Activated naive CD4-positive, alpha-beta T cell treated with anti-CD3 and anti-CD28 coated beads, Interleukin-2, amount 50 U/mL, for 24 hours (primary cell): Measurements from ENCODE around the gene PKHD1.
A peak's percentile ranks its signal among the peaks of the same experiment; 100 is the strongest.

Experiments used
- H3K27ac Mint-ChIP-seq: one replicate; pipeline ENCODE4 v1.8.0; 2021; ENCODE audit warnings: mild to moderate bottlenecking, mixed read lengths
- H3K27me3 Mint-ChIP-seq: one replicate; pipeline ENCODE4 v1.8.0; 2021; ENCODE audit warnings: mixed read lengths
- H3K36me3 Mint-ChIP-seq: one replicate; pipeline ENCODE4 v1.8.0; 2021; ENCODE audit warnings: mixed read lengths
- H3K4me1 Mint-ChIP-seq: one replicate; pipeline ENCODE4 v1.8.0; 2021; ENCODE audit warnings: mixed read lengths
- H3K4me3 Mint-ChIP-seq: one replicate; pipeline ENCODE4 v1.8.0; 2021; ENCODE audit warnings: mild to moderate bottlenecking, mixed read lengths
- H3K9me3 Mint-ChIP-seq: one replicate; pipeline ENCODE4 v1.8.0; 2021; ENCODE audit warnings: mixed read lengths

The PKHD1 gene

DNA sequence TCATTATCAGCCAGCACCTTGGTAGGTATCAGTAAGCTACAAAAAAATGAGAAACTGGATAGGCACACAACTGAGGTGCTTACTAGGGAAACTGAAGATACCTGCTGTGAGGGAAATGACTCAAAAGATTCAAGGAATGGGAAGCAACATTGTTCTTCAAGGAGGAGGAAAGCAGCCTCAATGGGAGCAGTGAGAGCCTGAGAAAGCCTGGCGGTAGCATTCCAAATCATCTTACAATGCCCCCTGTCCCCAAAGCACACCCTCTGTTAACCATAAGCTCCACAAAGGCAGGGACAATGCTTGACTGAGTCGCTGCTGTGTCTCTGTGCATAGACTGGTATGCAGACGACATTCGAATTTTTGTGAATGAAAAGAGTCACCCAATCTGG is 10.6 kb downstream of the PKHD1 start:
- Mint-ChIP-seq H3K4me1 (no peaks in the 10 kb centered on the region), H3K9me3 (no peaks in the 10 kb centered on the region), H3K27ac (no peak overlapping the region), H3K27me3 (peaks cover 22% of the 10 kb centered on the region), H3K4me3 (no peak overlapping the region), H3K36me3 (no peaks in the 10 kb centered on the region)

DNA sequence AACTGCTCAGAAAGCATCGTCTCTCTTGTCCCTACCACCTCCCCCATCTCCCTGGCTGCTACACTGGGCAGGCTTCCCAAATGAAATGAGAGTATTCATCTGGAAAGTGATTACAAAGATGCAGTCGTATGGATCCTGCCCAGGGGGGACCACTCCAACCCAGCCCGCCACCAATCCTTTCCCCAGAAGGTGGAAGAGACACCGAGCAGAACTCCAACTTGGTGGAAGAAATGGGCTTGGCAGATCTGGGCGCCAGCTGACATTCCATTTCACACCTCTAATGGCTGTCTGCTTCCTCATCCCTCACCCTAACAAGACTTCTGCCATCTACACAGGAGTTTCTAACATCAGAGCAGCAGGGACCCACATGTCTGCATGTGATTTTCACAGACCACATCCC is 12.7 kb downstream of the PKHD1 start:
- Mint-ChIP-seq H3K4me3 (no peak overlapping the region), H3K27me3 (peaks cover 22% of the 10 kb centered on the region), H3K27ac (no peak overlapping the region), H3K36me3 (no peaks in the 10 kb centered on the region), H3K9me3 (no peaks in the 10 kb centered on the region), H3K4me1 (no peaks in the 10 kb centered on the region)

DNA sequence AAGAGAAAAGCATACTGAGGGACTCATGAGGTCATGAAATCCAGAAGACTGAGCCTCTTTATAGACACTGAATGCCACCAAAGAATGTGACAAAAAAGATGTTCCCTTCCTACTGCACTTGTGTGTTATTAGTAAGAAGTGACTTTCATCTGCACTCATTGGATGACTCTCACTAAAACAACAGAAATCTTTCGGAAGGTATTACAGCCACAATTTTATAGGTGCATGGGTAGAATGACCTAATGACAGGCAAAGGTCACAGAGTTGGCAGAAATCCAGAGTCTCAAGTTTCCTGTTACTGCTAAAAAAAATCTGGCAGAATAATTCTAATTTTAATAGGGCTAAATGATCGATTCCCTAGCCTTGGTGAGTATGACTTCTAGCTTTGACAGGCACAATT is 13.3 kb downstream of the PKHD1 start:
- no peaks in the 10 kb centered on the region for H3K4me1 Mint-ChIP-seq
- H3K27me3 Mint-ChIP-seq, result peaks cover 22% of the 10 kb centered on the region
- no peaks in the 10 kb centered on the region for H3K9me3 Mint-ChIP-seq
- no peak overlapping the region for H3K4me3 Mint-ChIP-seq
- H3K27ac Mint-ChIP-seq, result no peak overlapping the region
- no peaks in the 10 kb centered on the region for H3K36me3 Mint-ChIP-seq

DNA sequence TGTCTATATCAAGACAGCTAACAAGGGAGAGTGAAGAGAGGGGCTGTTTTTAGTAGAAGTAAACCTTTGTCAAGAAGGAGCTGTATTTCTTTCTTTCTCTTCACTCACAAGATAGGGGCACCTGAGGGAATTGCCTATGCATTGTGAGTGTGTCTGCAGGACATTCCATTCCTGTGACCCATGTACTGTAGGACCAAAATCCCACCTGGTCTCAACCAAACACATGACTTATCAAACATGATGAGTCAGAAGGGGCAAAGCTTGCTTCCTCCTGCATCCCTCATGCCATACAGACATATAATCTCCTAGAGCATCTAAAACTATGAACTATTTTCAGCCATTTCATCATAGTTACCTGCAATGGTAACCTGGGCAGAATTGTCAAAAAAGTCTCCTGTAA is 21.8 kb downstream of the PKHD1 start:
- peaks cover 12% of the 10 kb centered on the region for H3K4me1 Mint-ChIP-seq
- H3K36me3 Mint-ChIP-seq, result no peaks in the 10 kb centered on the region
- no peak overlapping the region for H3K27ac Mint-ChIP-seq
- H3K9me3 Mint-ChIP-seq, result no peaks in the 10 kb centered on the region
- H3K27me3 Mint-ChIP-seq, result no peaks in the 10 kb centered on the region
- no peak overlapping the region for H3K4me3 Mint-ChIP-seq

DNA sequence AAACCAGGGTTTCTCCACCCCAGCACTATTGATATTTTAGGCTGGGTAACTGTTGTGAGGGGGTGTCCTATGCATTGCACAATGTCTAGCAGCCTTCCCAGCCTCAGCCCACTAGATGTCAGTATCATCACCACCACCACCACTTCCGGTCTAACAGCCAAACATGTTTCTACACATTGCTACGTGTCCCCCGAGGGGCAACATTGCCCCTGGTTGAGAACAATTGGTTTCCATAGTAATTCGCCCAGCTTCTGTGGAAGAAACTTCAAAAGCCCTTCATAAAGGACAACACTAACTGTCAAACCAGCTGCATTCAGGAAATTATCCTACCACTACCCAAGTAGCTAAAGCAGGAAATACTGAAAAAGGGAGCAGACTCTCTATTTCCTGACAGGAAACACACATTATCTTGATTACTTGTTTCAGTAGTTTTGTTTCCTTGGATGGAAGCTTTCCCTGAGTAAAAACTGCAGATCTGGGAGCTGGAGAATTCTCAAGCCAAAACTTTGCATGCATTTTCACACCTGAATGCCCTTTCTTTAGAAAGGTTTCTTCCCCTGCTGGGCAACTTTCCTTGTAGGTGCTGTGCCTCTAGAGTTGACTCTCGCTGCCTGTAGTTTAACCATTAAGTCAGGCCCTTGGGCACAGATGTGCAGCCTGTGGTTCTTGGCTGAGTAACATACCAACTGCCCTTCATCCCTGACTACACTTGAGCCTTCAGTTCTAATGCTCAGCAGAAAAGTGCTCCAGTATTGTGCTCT is 23.6 kb downstream of the PKHD1 start:
- H3K4me1 Mint-ChIP-seq, result peaks cover 12% of the 10 kb centered on the region
- H3K9me3 Mint-ChIP-seq, result no peaks in the 10 kb centered on the region
- H3K27me3 Mint-ChIP-seq, result no peaks in the 10 kb centered on the region
- H3K4me3 Mint-ChIP-seq, result peak overlapping the region; percentile 79
- H3K36me3 Mint-ChIP-seq, result no peaks in the 10 kb centered on the region
- peak overlapping the region; percentile 79 for H3K27ac Mint-ChIP-seq

DNA sequence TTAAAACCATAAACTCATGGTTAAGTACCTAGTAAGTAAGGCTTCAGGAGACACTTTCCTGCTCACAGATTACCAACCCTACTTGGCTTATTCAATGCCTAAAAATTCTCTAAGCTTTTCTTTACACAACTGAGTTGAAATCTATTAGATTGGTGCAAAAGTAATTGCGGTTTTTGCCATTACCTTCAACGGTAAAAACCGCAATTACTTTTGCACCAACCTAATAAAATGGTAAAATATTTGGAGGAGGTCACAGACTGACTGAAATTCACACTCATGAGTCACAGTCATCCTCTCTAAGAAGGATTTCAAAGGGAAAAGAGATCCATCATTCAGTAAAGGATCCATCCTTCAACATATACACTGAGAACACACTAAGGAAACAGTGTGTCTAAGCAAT is 25.9 kb downstream of the PKHD1 start:
- no peaks in the 10 kb centered on the region for H3K36me3 Mint-ChIP-seq
- no peaks in the 10 kb centered on the region for H3K9me3 Mint-ChIP-seq
- H3K4me3 Mint-ChIP-seq, result no peak overlapping the region
- H3K27ac Mint-ChIP-seq, result no peak overlapping the region
- peaks cover 12% of the 10 kb centered on the region for H3K4me1 Mint-ChIP-seq
- H3K27me3 Mint-ChIP-seq, result peaks cover 2% of the 10 kb centered on the region

DNA sequence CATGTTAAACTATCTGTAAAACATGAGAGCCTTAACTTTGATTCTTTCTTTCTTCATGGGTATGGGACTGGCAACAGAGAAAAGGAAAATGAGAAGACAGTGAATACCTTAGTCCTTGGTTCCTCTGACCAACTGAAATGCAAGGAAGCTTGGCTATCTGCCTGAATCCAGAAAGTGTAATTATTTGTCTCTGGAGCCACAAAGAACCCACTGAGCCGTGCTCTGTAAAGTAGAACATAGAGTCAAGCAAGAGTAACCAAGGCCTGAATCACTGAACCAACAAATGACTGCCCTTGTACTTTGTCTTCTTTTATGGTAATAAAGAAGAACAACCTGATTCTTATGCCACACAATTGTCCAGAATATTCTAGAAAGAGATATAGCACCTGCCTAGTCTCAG is 27.6 kb downstream of the PKHD1 start:
- H3K4me3 Mint-ChIP-seq, result no peak overlapping the region
- H3K4me1 Mint-ChIP-seq, result peaks cover 12% of the 10 kb centered on the region
- H3K27me3 Mint-ChIP-seq, result peaks cover 5% of the 10 kb centered on the region
- H3K27ac Mint-ChIP-seq, result no peak overlapping the region
- no peaks in the 10 kb centered on the region for H3K36me3 Mint-ChIP-seq
- no peaks in the 10 kb centered on the region for H3K9me3 Mint-ChIP-seq

DNA sequence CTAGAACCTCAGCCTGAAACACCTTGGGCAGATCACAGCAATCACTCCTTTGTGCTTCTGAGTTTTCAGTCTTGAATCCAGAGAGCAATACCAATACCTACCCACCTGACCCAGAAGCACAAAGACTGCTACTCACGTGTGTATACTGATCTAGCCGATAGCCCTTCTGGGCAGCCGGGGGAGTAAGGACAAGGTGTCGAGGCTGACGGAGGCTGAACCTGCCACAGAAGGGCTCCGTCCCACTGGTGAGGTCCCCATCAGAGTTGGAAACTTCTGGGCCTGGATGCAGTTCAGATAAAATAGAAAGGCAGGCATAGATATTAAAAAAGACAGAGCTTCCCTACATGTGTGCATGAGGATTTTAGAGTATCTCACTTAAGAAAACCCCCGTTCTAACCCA is 32.0 kb downstream of the PKHD1 start:
- H3K4me3 Mint-ChIP-seq, result no peak overlapping the region
- H3K27ac Mint-ChIP-seq, result no peak overlapping the region
- no peaks in the 10 kb centered on the region for H3K36me3 Mint-ChIP-seq
- H3K4me1 Mint-ChIP-seq, result no peaks in the 10 kb centered on the region
- peaks cover 10% of the 10 kb centered on the region for H3K27me3 Mint-ChIP-seq
- H3K9me3 Mint-ChIP-seq, result no peaks in the 10 kb centered on the region

DNA sequence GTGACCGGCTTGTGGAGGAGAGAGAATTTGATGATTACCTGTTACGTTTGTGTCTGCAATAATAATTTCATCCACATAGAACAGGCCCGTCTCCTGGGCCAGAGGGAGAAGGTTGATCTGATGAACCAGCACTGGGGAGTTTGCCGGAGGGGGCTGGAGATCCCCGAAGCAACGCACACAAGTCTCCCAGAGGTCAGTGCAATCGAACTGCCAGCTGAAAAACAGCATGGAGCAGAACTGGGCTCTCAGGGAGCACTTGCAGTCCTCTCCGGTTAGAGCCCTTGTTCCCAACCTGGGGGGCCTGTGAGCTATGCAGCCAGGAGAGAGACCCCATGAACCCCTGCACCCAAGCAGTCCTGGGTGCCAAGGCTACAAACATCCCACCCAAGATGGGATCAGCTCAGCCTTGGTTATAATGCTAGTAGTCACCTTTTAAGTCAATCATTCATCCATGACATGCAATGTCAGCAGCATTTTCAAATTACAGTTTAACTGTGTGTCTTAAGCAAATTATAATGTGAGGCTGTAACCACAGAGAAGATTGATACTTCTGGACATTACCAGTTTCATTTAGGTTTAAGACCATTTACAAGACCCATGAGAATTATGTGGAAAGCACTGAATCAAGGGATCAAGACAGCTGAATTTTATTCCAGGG is 34.2 kb downstream of the PKHD1 start:
- peaks cover 15% of the 10 kb centered on the region for H3K27me3 Mint-ChIP-seq
- H3K36me3 Mint-ChIP-seq, result no peaks in the 10 kb centered on the region
- no peak overlapping the region for H3K27ac Mint-ChIP-seq
- no peaks in the 10 kb centered on the region for H3K9me3 Mint-ChIP-seq
- no peaks in the 10 kb centered on the region for H3K4me1 Mint-ChIP-seq
- no peak overlapping the region for H3K4me3 Mint-ChIP-seq

DNA sequence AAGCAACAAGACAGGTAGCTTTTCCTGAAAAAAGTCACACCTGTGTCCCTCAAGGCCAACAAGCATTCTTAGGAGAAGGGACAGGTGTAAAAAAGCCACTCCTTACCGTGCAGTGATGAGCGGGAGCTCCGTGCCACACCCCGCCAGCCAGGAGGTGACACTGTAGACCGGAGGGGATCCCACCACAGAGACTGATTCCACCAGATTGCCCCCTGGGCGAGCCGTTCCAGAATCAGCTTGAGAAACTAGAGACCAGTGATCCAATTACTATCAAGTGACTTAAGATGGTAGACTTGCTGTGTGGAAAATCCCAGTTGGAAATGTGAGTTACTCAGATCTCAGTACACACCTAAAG is 37.4 kb downstream of the PKHD1 start:
- no peaks in the 10 kb centered on the region for H3K9me3 Mint-ChIP-seq
- no peak overlapping the region for H3K4me3 Mint-ChIP-seq
- peaks cover 15% of the 10 kb centered on the region for H3K27me3 Mint-ChIP-seq
- H3K36me3 Mint-ChIP-seq, result no peaks in the 10 kb centered on the region
- no peak overlapping the region for H3K27ac Mint-ChIP-seq
- H3K4me1 Mint-ChIP-seq, result no peaks in the 10 kb centered on the region

DNA sequence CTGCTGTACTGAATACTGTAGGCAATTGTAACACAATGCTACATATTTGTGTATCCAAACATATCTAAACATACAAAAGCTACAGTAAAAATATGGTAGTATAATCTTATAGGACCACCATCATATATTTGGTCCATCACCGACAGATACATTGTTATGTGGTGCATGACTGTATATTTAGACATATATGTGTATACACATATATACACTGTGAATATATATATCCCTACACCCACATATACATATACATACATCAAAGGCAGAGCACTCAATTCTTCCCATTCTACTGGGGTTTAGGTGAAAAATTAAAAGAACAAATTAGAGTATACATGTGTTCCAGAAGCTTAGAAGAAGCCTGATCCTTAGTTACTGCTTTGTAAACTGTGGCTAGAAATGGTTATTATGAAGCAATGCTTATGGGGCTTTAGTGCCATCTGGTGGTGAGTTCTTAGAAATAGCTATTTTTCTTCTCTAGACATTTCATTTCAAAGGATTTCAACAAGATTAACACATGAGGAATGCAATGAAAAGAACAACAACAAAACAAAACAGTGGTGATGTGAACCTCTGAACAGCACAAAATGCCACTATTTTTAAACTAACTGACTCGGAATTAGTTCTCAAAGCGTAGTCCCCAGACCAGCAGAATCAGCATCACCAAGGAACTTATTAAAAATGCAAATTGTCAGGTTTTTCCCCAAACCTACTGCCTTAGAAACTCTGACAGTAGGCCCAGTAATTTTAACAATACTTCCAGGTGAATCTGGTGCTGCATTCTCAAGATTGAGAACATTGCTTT is 38.0 kb downstream of the PKHD1 start:
- Mint-ChIP-seq H3K27me3 (peaks cover 15% of the 10 kb centered on the region), H3K36me3 (no peaks in the 10 kb centered on the region), H3K9me3 (no peaks in the 10 kb centered on the region), H3K27ac (no peak overlapping the region), H3K4me3 (no peak overlapping the region), H3K4me1 (no peaks in the 10 kb centered on the region)

DNA sequence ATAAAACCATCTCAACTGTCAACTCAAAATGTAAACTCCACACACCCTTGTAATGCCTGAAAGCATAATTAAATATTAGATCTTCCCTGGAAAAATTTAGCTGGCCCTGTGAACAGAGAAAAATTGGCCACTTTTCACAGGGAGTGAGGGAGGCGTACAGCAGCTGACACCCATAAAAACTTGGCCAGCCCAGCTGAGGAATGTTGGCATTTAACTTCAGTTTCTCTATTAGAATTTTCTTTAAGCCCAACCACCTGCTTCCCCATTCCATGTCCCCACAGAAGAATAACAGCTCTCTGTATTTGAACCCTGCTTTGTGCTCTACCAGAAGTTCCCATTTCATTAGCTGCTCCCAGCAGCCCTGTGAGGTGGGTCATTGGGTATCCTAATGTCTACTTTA is 41.0 kb downstream of the PKHD1 start:
- no peaks in the 10 kb centered on the region for H3K4me1 Mint-ChIP-seq
- no peak overlapping the region for H3K4me3 Mint-ChIP-seq
- H3K27ac Mint-ChIP-seq, result no peak overlapping the region
- peaks cover 20% of the 10 kb centered on the region for H3K27me3 Mint-ChIP-seq
- H3K36me3 Mint-ChIP-seq, result no peaks in the 10 kb centered on the region
- H3K9me3 Mint-ChIP-seq, result no peaks in the 10 kb centered on the region

DNA sequence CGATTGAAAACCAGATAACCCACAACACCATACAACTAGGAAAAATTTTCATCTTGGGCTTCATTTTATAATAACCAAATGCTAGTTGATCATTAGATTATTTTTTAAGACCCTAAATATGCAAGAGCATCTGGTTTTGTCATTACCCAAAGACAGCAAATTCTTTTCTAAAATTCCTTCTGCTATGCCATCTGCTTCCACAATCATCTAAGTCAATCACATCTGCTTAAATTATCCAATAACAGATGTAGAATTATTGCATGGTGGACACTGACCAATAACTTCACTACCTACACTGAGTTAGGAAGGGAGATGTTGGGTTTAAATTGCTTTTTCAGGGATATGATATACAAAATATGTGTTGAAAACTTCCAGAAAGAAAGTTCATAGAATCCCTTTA is 41.9 kb downstream of the PKHD1 start:
- H3K9me3 Mint-ChIP-seq, result no peaks in the 10 kb centered on the region
- H3K4me1 Mint-ChIP-seq, result no peaks in the 10 kb centered on the region

DNA sequence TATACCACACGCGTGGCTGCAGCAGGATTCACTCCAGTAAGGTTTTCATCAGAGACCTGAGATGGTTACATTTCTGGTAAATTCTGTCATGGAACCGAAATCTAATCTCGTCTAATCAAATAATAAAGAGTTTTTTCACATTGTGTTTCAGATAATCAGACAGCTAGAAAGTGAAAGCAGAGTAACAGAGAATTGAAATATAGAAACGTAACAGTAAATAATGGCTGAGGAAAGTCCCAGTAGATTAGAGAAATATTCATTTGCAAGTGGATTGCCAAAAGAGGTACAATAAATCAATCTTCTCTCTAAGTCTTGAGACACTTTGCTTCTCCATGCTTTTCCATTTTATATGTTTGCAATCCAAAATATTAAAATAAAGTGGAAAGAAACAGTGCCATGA is 42.4 kb downstream of the PKHD1 start:
- Mint-ChIP-seq H3K36me3 (no peaks in the 10 kb centered on the region), H3K4me1 (no peaks in the 10 kb centered on the region), H3K9me3 (no peaks in the 10 kb centered on the region), H3K27me3 (peaks cover 15% of the 10 kb centered on the region), H3K27ac (no peak overlapping the region), H3K4me3 (no peak overlapping the region)

More for the DNA sequence above, 41.9 kb downstream of the PKHD1 start:
- Mint-ChIP-seq H3K4me3 (no peak overlapping the region), H3K27ac (no peak overlapping the region), H3K36me3 (no peaks in the 10 kb centered on the region), H3K27me3 (peaks cover 16% of the 10 kb centered on the region)

DNA sequence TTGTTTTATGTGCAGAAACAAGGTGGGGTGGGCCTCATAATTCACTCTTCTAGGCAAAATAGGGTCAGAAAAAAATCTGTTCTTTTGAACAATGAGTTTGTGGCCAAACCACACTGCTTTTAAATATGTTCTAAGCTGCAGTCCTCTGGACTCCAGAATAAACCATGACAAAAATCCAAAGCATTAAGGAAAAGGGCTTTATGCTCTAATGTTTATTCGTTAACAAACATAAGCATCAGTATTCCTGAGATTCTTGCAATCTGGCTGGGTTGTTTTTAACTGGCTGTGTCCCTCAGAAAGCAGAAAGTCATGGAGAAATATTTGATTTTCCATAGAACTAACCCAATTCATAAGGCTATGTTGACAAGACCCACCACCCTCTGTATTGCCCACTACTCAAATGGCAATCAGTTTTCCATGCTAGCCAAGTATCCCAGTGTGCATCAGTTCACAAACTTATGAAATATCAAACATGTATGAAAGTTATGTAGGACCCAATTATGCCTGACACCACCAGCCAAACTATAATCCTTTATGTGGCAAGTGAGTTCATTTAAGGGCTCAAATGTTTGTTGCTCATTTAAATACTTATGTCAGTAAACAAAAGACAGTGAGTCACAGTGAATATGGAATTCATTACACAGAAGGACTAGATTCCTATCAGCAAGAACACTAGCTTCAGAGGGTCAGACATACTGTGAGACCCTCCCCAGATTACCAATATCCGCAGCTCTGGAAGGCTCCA is 45.1 kb downstream of the PKHD1 start:
- Mint-ChIP-seq H3K4me1 (no peaks in the 10 kb centered on the region), H3K36me3 (no peaks in the 10 kb centered on the region), H3K27ac (no peak overlapping the region), H3K9me3 (peaks cover 4% of the 10 kb centered on the region), H3K4me3 (no peak overlapping the region), H3K27me3 (peaks cover 13% of the 10 kb centered on the region)
